Measurements from ENCODE around the gene PEX26.
"Not testable (repeated sequence)": the region's sequence is repeated elsewhere in the genome, so short reads cannot be mapped to it uniquely, and the experiment has no call there.

PEX26 gene

DNA sequence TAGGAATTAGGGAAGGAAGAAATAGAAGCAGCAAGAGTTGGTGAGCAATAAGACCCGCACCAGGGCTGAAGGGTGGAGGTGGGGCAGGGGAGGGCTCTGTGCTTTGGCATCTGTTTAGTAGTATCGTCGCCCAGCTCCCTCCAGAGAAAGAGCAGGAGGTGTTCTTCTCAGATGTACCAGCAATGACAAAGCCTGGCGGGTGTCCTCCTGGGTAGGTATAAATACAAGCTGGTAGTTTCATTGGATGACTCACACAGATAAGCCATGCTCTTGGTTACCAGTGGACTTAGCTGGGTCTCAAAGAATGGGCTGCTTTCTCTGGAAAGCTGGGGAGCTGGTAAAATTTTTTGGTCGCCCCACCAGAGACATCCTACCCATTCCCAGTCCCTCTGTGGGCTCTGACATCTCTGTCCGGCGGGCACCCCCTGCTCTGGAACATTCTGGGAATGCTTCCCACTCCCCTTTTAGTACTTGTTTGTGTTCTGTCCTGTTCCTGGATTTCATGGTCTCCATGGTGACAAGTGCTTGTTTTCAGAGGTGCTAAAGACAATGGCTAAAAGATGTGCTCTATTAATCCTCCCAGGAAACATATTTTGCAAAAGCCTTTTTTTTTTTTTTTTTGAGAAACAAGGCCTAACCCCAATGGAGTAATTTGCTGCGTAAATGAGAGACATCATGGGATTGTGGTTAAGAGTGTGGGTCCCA lies 17.5 kb downstream of the PEX26 start:
- TF ChIP-seq, protein P1, sequence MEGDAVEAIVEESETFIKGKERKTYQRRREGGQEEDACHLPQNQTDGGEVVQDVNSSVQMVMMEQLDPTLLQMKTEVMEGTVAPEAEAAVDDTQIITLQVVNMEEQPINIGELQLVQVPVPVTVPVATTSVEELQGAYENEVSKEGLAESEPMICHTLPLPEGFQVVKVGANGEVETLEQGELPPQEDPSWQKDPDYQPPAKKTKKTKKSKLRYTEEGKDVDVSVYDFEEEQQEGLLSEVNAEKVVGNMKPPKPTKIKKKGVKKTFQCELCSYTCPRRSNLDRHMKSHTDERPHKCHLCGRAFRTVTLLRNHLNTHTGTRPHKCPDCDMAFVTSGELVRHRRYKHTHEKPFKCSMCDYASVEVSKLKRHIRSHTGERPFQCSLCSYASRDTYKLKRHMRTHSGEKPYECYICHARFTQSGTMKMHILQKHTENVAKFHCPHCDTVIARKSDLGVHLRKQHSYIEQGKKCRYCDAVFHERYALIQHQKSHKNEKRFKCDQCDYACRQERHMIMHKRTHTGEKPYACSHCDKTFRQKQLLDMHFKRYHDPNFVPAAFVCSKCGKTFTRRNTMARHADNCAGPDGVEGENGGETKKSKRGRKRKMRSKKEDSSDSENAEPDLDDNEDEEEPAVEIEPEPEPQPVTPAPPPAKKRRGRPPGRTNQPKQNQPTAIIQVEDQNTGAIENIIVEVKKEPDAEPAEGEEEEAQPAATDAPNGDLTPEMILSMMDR (IDR thresholded peaks at IDR 0.05; ENCODE audit: low read depth, low read length, missing control alignments) = no peak
- DNase-seq (ENCODE audit: low read depth) = no peak
- in situ Hi-C loops (cut with HindIII; ENCODE audit: low sequenced_read_pairs) = no loop called here
- no peak overlapping the region for H3K4me3 ChIP-seq (ENCODE audit: low read depth, low read length)

DNA sequence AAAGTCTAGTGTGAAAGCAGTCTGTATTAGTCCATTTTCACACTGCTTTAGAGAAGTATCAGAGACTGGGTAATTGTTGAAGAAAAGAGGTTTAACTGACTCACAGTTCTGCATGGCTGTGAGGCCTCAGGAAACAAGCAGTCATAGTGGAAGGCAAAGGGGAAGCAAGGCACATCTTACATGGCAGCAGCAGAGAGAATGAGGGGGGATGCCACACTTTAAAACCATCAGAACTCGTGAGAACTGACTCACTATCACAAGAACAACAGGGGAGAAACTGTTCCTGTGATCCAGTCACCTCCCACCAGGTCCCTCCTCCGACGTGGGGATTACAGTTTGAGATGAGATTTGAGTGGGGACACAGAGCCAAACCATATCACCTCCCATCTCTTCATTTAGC lies 19.0 kb downstream of the PEX26 start:
- TF ChIP-seq, protein P1 (IDR thresholded peaks at IDR 0.05; ENCODE audit: low read depth, low read length, missing control alignments) = no peak
- in situ Hi-C loops (cut with HindIII; ENCODE audit: low sequenced_read_pairs) = no loop called here
- DNase-seq (ENCODE audit: low read depth) = no peak
- H3K4me3 ChIP-seq (ENCODE audit: low read depth, low read length) = no peak overlapping the region

DNA sequence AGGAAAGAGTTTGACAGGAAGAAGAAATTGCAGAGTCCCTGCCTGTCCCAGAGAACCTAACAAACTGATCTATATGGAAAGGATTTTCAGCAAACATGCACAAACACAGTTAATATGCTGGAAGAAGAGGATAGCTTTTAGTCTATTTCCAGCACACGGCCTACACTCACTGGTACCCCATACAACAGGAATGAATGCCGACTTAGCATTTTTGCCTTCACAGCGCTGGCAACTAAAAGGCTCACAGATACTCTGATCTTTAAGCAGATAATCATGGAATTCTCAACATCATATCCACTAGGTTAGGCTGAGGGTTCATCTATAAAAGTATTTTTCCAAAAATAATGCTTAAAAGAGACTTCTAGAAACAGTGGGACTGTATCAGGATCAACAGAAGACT lies 23.0 kb downstream of the PEX26 start:
- in situ Hi-C loops (cut with HindIII; ENCODE audit: low sequenced_read_pairs) = no loop called here
- TF ChIP-seq, protein P1 (IDR thresholded peaks at IDR 0.05; ENCODE audit: low read depth, low read length, missing control alignments) = no peak
- DNase-seq (ENCODE audit: low read depth) = no peak
- H3K4me3 ChIP-seq (ENCODE audit: low read depth, low read length) = no peak overlapping the region

DNA sequence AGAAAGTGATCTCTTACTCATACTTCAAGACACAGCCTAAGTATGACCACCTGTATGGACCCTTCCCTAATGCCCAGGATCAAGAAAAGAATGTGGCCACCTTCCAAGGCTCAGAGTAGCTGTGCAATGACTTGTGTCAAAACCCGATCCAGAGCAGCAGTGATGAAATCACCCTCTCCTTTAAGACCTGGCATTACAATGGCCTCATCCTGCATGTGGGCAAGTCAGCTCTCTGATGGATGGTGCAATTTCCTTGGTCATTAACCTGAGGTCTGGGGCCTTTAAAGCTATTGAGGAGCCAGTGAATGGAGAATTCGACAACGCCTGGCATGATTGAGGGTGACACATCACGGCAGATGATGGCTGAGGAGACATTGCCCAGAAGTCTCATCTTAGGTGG lies 23.7 kb downstream of the PEX26 start:
- in situ Hi-C loops (cut with HindIII; ENCODE audit: low sequenced_read_pairs) = no loop called here
- TF ChIP-seq, protein P1 (IDR thresholded peaks at IDR 0.05; ENCODE audit: low read depth, low read length, missing control alignments) = no peak

DNA sequence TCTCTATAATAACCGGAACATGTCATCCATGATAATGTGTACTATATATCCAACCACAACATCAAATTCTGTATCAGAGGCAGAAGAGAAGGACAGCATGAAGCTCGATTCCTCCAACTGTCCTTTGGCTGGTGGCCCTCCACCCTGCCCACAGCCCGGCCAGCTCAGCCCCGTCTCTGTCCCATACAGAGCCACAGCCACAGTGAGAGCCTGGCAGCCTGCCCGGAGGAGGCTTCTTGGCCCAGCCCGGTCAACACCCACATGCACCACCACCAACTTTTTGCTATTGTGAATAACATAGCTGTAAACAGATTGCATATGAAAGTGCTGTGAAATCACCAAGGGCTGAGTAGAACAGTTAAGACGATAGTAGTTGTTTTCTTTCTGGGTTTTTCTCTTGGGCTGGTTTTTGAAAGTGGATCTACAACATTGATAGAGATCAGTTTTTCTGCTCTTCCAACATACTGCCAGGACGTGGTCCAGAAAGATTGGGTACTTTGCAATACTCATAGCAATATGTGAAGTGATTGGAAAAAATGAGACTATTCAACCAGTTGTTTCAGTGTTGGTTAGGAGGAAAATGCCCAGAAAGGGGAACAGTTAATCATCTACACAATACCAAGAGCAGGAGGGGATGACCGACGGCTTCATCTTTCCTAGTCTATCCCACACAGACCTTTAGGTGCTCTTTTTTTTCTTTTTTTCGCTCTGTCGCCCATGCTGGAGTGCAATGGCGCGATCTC lies 25.9 kb downstream of the PEX26 start:
- DNase-seq (ENCODE audit: low read depth) = no peak
- TF ChIP-seq, protein P1 (IDR thresholded peaks at IDR 0.05; ENCODE audit: low read depth, low read length, missing control alignments) = no peak
- in situ Hi-C loops (cut with HindIII; ENCODE audit: low sequenced_read_pairs) = no loop called here

More for the DNA sequence above, 23.7 kb downstream of the PEX26 start:
- no peak overlapping the region for H3K4me3 ChIP-seq (ENCODE audit: low read depth, low read length)
- no peak for DNase-seq (ENCODE audit: low read depth)

DNA sequence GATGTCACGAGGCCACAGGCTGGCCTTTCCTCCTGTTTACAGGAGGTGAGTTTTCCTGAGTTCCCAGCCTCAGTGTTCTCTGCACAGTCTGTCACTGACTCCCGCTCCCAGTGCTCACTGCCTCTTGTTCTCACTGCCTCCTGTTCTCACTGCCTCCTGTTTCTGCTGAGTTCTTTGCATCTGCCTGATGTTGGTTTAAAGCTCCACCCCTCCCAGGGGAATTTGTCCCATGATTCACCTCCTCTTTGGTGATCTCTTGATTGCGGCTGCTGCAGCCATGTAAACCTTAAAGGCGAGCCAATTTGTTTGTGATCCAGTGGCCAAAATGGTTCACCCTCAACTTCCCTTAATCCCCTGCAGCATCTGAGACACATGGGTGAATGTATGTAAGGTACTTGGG lies 26.8 kb downstream of the PEX26 start:
- TF ChIP-seq, protein P1 (IDR thresholded peaks at IDR 0.05; ENCODE audit: low read depth, low read length, missing control alignments) = no peak
- no peak for DNase-seq (ENCODE audit: low read depth)

More for the DNA sequence above, 25.9 kb downstream of the PEX26 start:
- H3K4me3 ChIP-seq (ENCODE audit: low read depth, low read length) = no peak overlapping the region

DNA sequence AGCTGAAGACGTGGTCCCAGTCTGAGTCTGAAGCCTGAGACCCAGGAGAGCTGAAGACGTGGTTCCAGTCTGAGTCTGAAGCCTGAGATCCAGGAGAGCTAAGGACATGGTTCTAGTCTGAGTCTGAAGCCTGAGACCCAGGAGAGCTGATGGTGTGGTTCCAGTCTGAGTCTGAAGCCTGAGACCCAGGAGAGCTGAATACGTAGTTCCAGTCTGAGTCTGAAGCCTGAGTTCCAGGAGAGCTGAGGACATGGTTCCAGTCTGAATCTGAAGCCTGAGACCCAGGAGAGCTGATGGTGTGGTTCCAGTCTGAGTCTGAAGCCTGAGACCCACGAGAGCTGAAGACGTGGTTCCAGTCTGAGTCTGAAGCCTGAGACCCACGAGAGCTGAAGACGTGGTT lies 28.2 kb downstream of the PEX26 start:
- in situ Hi-C loops (cut with HindIII; ENCODE audit: low sequenced_read_pairs); DNase-seq (ENCODE audit: low read depth): not testable (repeated sequence)

More for the DNA sequence above, 26.8 kb downstream of the PEX26 start:
- H3K4me3 ChIP-seq (ENCODE audit: low read depth, low read length) = no peak overlapping the region
- in situ Hi-C loops (cut with HindIII; ENCODE audit: low sequenced_read_pairs) = no loop called here

DNA sequence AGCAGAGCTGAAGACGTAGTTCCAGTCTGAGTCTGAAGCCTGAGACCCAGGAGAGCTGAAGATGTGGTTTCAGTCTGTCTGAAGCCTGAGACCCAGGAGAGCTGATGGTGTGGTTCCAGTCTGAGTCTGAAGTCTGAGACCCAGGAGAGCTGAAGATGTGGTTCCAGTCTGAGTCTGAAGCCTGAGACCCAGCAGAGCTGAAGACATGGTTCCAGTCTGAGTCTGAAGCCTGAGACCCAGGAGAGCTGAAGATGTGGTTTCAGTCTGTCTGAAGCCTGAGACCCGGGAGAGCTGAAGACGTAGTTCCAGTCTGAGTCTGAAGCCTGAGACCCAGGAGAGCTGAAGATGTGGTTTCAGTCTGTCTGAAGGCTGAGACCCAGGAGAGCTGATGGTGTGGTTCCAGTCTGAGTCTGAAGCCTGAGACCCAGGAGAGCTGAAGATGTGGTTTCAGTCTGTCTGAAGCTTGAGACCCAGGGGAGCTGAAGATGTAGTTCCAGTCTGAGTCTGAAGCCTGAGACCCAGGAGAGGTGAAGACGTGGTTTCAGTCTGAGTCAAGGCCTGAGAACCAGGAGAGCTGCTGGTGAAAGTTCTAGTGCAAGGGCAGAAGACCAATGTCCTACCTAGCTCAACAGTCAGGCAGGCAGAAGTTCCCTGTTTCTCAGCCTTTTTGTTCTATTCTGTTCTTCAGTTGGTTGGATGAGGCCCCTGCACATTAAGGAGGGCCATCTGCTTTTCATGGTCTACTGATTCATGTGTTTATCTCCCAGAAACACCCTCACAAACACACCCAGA lies 29.0 kb downstream of the PEX26 start:
- H3K4me3 ChIP-seq (ENCODE audit: low read depth, low read length); in situ Hi-C loops (cut with HindIII; ENCODE audit: low sequenced_read_pairs); DNase-seq (ENCODE audit: low read depth): not testable (repeated sequence)

More for the DNA sequence above, 28.2 kb downstream of the PEX26 start:
- not testable (repeated sequence) for H3K4me3 ChIP-seq (ENCODE audit: low read depth, low read length)
